Subcutaneous abdominal adipose tissue (tissue), 5 donors: Measurements from ENCODE around the gene UBL4A.

ENCODE experiments used
- H3K27ac ChIP-seq: one replicate; pipeline ENCODE4 v1.7.0; 2013; ENCODE audit warnings: low read depth, mild to moderate bottlenecking, inconsistent platforms, low read length, moderate library complexity
- H3K27me3 ChIP-seq, 5 donors: one replicate each; pipeline ENCODE4 v1.7.0; 2013; ENCODE audit warnings: low read length in 5 of 5, inconsistent platforms in 1 of 5; ENCODE audit not compliant: control insufficient read depth in 5 of 5, insufficient read depth in 4 of 5
- H3K36me3 ChIP-seq, 5 donors: one replicate each; pipeline ENCODE4 v1.7.0; 2013; ENCODE audit warnings: low read length in 5 of 5; ENCODE audit not compliant: control insufficient read depth in 5 of 5, insufficient read depth in 5 of 5
- H3K4me1 ChIP-seq, 5 donors: one replicate each; pipeline ENCODE4 v1.7.0; 2013; ENCODE audit warnings: low read length in 5 of 5, mild to moderate bottlenecking in 3 of 5, moderate library complexity in 1 of 5; ENCODE audit not compliant: control insufficient read depth in 5 of 5, insufficient read depth in 5 of 5
- H3K4me3 ChIP-seq, 5 donors: one replicate each; pipeline ENCODE4 v1.7.0; 2013; ENCODE audit warnings: low read length in 5 of 5, low read depth in 1 of 5
- H3K9ac ChIP-seq, 5 donors: one replicate each; pipeline ENCODE4 v1.7.0; 2013; ENCODE audit warnings: low read length in 5 of 5, mild to moderate bottlenecking in 4 of 5, moderate library complexity in 3 of 5
- H3K9me3 ChIP-seq, 5 donors: one replicate each; pipeline ENCODE4 v1.7.0; 2013; ENCODE audit warnings: low read length in 5 of 5; ENCODE audit not compliant: control insufficient read depth in 5 of 5
- donor health status: healthy.
- donor health status: healthy.
- donor health status: healthy.
- donor health status: healthy.
- donor health status: healthy.

Gene UBL4A

DNA sequence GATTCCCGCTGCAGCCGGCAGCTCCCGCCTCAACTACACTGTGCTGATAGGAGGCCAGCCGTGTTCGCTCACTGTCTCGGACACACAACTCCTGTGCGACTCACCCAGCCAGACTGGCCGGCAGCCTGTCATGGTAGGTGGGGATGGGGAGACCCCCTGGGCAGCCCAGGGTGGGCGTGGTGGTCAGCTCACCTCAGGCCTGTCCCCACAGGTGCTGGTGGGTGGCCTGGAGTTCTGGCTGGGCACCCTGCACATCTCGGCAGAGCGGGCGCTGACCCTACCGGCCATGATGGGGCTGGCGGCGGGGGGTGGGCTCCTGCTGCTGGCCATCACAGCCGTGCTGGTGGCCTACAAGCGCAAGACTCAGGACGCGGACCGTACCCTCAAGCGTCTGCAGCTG lies 18.9 kb downstream of the UBL4A start:
- Histone ChIP-seq H3K4me3 (no peak overlapping the region), H3K9ac (no peak overlapping the region), H3K4me1 (no peaks in the 10 kb centered on the region), H3K36me3 (peaks cover 0 to 96% (median 67%) of the 10 kb centered on the region in 5 donors), H3K27me3 (peaks cover 0 to 6% (median 1%) of the 10 kb centered on the region in 5 donors), H3K27ac (no peak overlapping the region), H3K9me3 (no peaks in the 10 kb centered on the region)

DNA sequence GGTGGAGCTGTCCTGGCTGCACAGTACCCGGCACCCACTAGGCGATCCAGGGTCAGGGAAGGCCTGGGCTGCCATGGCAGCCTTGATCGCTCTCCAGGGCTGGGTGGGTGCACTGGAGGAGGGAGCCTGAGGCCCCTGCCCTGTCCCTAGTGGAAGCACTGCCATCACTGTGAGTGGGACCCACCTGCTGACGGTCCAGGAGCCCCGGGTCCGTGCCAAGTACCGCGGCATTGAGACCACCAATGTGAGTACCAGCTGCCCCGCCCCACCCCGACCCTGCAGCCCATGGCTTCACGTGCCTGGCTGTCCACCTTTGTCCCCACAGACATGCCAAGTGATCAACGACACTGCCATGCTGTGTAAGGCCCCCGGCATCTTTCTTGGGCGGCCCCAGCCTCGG lies 19.5 kb downstream of the UBL4A start:
- H3K36me3 ChIP-seq: peaks cover 0 to 94% (median 72%) of the 10 kb centered on the region in 5 donors
- H3K9me3 ChIP-seq: no peaks in the 10 kb centered on the region
- no peak overlapping the region for H3K4me3 ChIP-seq
- no peak overlapping the region for H3K27ac ChIP-seq
- H3K9ac ChIP-seq: no peak overlapping the region
- peaks cover 0 to 6% (median 4%) of the 10 kb centered on the region in 5 donors for H3K27me3 ChIP-seq
- no peaks in the 10 kb centered on the region for H3K4me1 ChIP-seq

DNA sequence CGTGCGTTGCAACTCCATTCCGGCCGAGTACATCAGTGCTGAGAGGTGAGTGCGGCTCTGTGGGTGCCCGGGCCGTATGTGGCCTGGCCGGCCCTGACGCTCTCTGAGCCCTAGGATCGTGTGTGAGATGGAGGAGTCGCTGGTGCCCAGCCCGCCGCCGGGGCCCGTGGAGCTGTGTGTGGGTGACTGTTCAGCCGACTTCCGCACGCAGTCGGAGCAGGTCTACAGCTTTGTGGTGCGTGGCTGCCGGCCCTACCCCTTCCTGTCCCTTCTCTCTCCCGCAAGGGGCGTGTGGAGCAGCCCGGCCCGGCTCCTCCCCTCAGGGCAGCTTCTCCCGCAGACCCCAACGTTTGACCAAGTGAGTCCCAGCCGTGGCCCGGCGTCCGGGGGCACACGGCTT lies 20.4 kb downstream of the UBL4A start:
- Histone ChIP-seq H3K4me3 (no peak overlapping the region), H3K9ac (no peak overlapping the region), H3K4me1 (no peaks in the 10 kb centered on the region), H3K27ac (no peak overlapping the region), H3K36me3 (peaks cover 0 to 93% (median 65%) of the 10 kb centered on the region in 5 donors), H3K9me3 (no peaks in the 10 kb centered on the region), H3K27me3 (peaks cover 0 to 6% (median 4%) of the 10 kb centered on the region in 5 donors)

DNA sequence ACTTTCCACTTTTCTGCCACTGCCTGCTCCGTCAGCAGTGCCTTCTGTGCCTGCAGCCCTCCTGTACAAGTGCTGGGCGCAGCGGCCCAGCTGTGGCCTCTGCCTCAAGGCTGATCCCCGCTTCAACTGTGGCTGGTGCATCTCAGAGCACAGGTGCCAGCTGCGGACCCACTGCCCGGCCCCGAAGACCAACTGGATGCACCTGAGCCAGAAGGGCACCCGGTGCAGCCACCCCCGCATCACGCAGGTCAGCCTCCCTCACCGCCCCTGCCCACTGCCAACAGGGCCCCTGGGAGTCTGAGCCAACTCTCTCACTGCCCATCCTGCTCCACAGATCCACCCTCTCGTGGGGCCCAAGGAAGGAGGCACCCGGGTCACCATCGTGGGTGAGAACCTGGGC lies 20.8 kb downstream of the UBL4A start:
- Histone ChIP-seq H3K9me3 (no peaks in the 10 kb centered on the region), H3K4me1 (no peaks in the 10 kb centered on the region), H3K4me3 (no peak overlapping the region), H3K9ac (no peak overlapping the region), H3K27me3 (peaks cover 0 to 6% (median 4%) of the 10 kb centered on the region in 5 donors), H3K36me3 (peaks cover 0 to 93% (median 65%) of the 10 kb centered on the region in 5 donors), H3K27ac (no peak overlapping the region)

DNA sequence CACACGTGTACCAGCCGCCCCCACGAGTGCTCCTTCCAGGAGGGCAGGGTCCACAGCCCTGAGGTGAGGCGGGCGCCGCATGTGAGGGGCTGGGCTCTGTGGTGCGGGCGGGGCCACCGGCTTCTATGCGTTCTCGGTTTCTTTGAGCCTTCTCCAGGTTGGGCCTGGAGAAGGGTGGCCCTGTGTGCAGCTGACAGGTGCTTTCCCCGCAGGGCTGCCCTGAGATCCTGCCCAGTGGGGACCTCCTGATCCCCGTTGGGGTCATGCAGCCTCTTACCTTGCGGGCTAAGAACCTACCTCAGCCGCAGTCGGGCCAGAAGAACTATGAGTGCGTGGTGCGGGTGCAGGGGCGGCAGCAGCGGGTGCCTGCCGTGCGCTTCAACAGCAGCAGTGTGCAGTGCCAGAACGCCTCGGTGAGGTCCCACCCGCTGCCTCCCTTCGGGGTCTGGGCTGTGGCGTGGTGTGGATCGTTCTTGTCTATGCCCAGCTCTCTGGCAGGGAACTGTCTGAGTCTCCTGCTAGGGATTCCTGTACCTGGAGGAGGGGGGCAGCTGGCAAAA lies 21.5 kb downstream of the UBL4A start:
- H3K36me3 ChIP-seq: peaks cover 0 to 87% (median 60%) of the 10 kb centered on the region in 5 donors
- peaks cover 0 to 6% (median 4%) of the 10 kb centered on the region in 5 donors for H3K27me3 ChIP-seq
- H3K4me1 ChIP-seq: peaks cover 0 to 7% (median 1%) of the 10 kb centered on the region in 5 donors
- no peak overlapping the region for H3K4me3 ChIP-seq
- H3K27ac ChIP-seq: no peak overlapping the region
- no peak overlapping the region for H3K9ac ChIP-seq
- H3K9me3 ChIP-seq: no peaks in the 10 kb centered on the region

DNA sequence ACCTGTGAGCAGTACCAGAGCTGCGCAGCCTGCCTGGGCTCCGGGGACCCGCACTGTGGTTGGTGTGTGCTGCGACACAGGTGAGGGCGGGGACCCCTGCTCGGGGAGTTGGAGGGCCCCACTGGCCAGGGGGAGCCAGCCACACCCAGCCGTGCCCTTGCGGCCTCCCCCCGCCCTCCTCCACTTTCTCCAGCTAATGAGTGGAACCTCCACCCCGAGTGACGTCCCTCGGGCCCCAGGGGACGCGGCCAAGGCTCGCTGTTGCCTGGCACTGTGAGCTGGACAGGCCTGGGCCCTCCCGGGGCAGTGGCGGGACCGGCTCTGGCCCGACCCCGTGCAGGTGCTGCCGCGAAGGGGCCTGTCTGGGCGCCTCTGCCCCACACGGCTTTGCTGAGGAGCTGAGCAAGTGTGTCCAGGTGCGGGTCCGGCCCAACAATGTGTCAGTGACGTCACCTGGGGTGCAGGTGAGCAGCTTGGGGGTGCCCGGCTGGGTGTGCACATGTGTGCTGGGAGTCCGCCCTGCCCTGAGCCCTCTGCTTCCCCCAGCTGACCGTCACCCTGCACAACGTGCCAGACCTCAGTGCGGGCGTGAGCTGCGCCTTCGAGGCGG lies 22.7 kb downstream of the UBL4A start:
- Histone ChIP-seq H3K9me3 (no peaks in the 10 kb centered on the region), H3K27ac (no peak overlapping the region), H3K27me3 (peaks cover 0 to 5% (median 3%) of the 10 kb centered on the region in 5 donors), H3K9ac (no peak overlapping the region), H3K36me3 (peaks cover 0 to 76% (median 50%) of the 10 kb centered on the region in 5 donors), H3K4me1 (peaks cover 0 to 16% (median 10%) of the 10 kb centered on the region in 5 donors), H3K4me3 (no peak overlapping the region)

DNA sequence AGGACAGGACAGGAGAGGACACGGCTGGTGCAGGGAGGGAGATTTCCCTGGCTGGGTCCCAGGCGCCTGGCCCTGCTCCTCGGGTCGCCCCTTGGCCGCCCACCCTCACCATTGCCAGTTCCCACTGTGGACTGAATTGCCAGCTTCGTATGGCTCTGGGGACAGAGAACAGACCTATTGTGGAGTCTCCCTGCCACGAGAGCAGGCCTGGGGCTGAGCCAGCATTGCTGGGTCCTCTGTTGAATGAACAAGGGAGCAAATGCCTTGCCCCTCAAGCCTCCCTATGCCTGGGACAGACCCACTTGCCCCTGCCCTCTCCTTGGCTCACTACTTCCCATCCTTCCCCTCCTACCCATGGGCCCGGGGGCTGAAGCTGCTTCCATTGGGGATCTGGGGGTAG lies 24.0 kb downstream of the UBL4A start:
- H3K27me3 ChIP-seq: peaks cover 0 to 5% (median 0%) of the 10 kb centered on the region in 5 donors

DNA sequence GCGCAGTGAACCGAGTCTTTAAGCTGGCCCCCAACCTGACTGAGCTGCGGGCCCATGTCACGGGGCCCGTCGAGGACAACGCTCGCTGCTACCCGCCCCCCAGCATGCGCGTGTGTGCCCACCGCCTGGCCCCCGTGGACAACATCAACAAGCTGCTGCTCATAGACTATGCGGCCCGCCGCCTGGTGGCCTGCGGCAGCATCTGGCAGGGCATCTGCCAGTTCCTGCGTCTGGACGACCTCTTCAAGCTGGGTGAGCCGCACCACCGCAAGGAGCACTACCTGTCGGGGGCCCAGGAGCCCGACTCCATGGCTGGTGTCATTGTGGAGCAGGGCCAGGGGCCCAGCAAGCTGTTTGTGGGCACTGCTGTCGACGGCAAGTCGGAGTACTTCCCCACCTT lies 26.1 kb downstream of the UBL4A start:
- Histone ChIP-seq H3K4me3 (no peak overlapping the region), H3K9me3 (no peaks in the 10 kb centered on the region), H3K27me3 (peaks cover 0 to 4% (median 0%) of the 10 kb centered on the region in 5 donors), H3K4me1 (peaks cover 0 to 20% (median 12%) of the 10 kb centered on the region in 5 donors), H3K27ac (no peak overlapping the region), H3K9ac (no peak overlapping the region), H3K36me3 (peaks cover 0 to 43% (median 22%) of the 10 kb centered on the region in 5 donors)

More for the DNA sequence above, 24.0 kb downstream of the UBL4A start:
- Histone ChIP-seq H3K9me3 (no peaks in the 10 kb centered on the region), H3K36me3 (peaks cover 0 to 62% (median 37%) of the 10 kb centered on the region in 5 donors), H3K27ac (no peak overlapping the region), H3K4me1 (peaks cover 0 to 20% (median 12%) of the 10 kb centered on the region in 5 donors), H3K9ac (no peak overlapping the region), H3K4me3 (no peak overlapping the region)

DNA sequence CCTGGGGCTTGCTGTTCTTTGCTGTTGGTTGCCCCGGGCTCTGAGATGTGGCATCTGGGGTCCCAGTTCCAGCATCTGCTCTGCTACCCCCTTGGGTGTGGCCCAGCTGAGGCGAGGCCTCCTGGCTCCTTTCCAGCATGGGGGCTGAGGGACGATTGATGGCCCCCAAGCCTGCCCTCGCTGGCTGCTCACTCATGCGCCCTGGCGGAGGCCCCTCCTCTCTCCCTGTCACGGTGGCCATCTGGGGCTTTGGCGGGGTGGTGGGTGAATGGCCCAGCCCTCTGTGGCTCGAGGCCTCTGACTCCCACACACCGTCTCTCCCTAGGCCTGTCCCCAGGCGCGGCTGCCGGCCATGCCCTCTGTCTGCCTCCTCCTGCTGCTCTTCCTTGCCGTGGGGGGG lies 26.6 kb downstream of the UBL4A start:
- Histone ChIP-seq H3K4me3 (peak overlapping the region in 2 of 5 donors; percentile 39 to 74), H3K36me3 (peaks cover 0 to 38% (median 19%) of the 10 kb centered on the region in 5 donors), H3K9me3 (no peaks in the 10 kb centered on the region), H3K27me3 (peaks cover 0 to 4% (median under 1%) of the 10 kb centered on the region in 5 donors), H3K4me1 (peaks cover 0 to 20% (median 12%) of the 10 kb centered on the region in 5 donors), H3K9ac (peak overlapping the region in 1 of 5 donors; percentile 13), H3K27ac (no peak overlapping the region)
